GM12878 (cell line): Measurements from ENCODE around the gene TRPC1. TPM values are rescaled to one million over a fixed set of nuclear protein-coding genes. Genes with fewer than 3 reads are reported as not detected.

Source experiments
- ATAC-seq: fragments of 200-7000 bp; cut with Tn5 transposase; 3 replicates; pipeline ENCODE4 v1.9.1; 2020; ENCODE audit warnings: mild to moderate bottlenecking, moderate library complexity
- BruUV-seq: library from RNA; stranded (reverse); fragments of 400-500 nt; replicated peaks from 2 replicates; lab custom pipeline; 2021; lab: Mats Ljungman, UMichigan
- CTCF ChIA-PET: fragments of 300-600 bp; sonication (Branson Sonifier 250); formaldehyde crosslinking; extraction: SDS; loops from one replicate; lab custom pipeline; 2021; ENCODE audit warnings: inconsistent platforms; lab: Yijun Ruan, JAX
- POLR2A ChIA-PET: fragments of 350-600 bp; formaldehyde crosslinking; extraction: SDS; loops from one replicate; lab custom pipeline; 2021; ENCODE audit warnings: inconsistent platforms; lab: Charles Lee
- RAD21 ChIA-PET: fragments of 300-600 bp; sonication (Branson Sonifier 250); formaldehyde crosslinking; loops from one replicate; lab custom pipeline; 2023; ENCODE audit warnings: antibody characterized with exemption; ENCODE audit not compliant: unreplicated experiment; lab: Charles Lee
- SMC1A ChIA-PET: fragments of 300-600 bp; sonication (Branson Sonifier 250); formaldehyde crosslinking; loops from one replicate; lab custom pipeline; 2023; ENCODE audit not compliant: unreplicated experiment, uncharacterized antibody; lab: Charles Lee
- DNase-seq: peaks from one replicate; pipeline ENCODE4 v3.0.0-alpha.2; 2011; ENCODE audit warnings: low read depth, low spot score
- FAIRE-seq: peaks from 3 replicates; lab custom pipeline; 2011; peaks lifted over from hg19 to GRCh38; lab: Jason Lieb, UNC
- H2AFZ ChIP-seq: 2 replicates; pipeline ENCODE4 v1.6.0; 2011; ENCODE audit warnings: low read depth, low read length, control low read depth; ENCODE audit not compliant: control insufficient read depth
- H3K27ac ChIP-seq: 2 replicates; pipeline ENCODE4 v1.5.1; 2011; ENCODE audit warnings: control low read depth; ENCODE audit not compliant: control insufficient read depth, insufficient read depth
- H3K27me3 ChIP-seq, 2 experiments: replicated peaks in 1 of 2; 2 replicates each; pipeline versions ENCODE4 v1.6.0 to v1.6.1; 2011; ENCODE audit warnings: low read length in 1 of 2; ENCODE audit not compliant: control insufficient read depth in 2 of 2, insufficient read depth in 2 of 2
- H3K36me3 ChIP-seq, 2 experiments: 2 replicates each; pipeline ENCODE4 v1.5.1; 2011; ENCODE audit warnings: low read length in 1 of 2; ENCODE audit not compliant: control insufficient read depth in 2 of 2, insufficient read depth in 2 of 2
- H3K4me1 ChIP-seq: 2 replicates; pipeline ENCODE4 v1.6.1; 2011; ENCODE audit warnings: mild to moderate bottlenecking, low read length, moderate library complexity, mixed read lengths; ENCODE audit not compliant: control insufficient read depth, insufficient read depth
- H3K4me2 ChIP-seq: 2 replicates; pipeline ENCODE4 v1.6.0; 2011; ENCODE audit warnings: control low read depth; ENCODE audit not compliant: control insufficient read depth, insufficient read depth
- H3K4me3 ChIP-seq: fragments of 200-600 bp; sonication (generic); 2 replicates; pipeline ENCODE4 v1.5.1; 2016
- H3K79me2 ChIP-seq: 2 replicates; pipeline ENCODE4 v1.6.0; 2011; ENCODE audit warnings: low read length; ENCODE audit not compliant: control insufficient read depth, insufficient read depth
- H3K9ac ChIP-seq: 2 replicates; pipeline ENCODE4 v1.8.0; 2011; ENCODE audit warnings: low read length, control low read depth, mixed read lengths; ENCODE audit not compliant: control insufficient read depth, insufficient read depth
- H3K9me3 ChIP-seq: replicated peaks from 3 replicates; pipeline ENCODE4 v1.5.1; 2011; ENCODE audit warnings: mild to moderate bottlenecking, low read length; ENCODE audit not compliant: control insufficient read depth, insufficient read depth
- H4K20me1 ChIP-seq: 2 replicates; pipeline ENCODE4 v1.6.0; 2011; ENCODE audit not compliant: control insufficient read depth, insufficient read depth
- BHLHE40 ChIP-seq, 2 experiments: fragments of 450-650 bp in 1 of 2; IDR thresholded peaks; 2 replicates each; pipeline ENCODE4 v1.6.1; 2011 to 2017; ENCODE audit warnings: low read depth in 2 of 2, borderline replicate concordance in 1 of 2, improper control_type of control experiment in 1 of 2, low read length in 1 of 2, mild to moderate bottlenecking in 1 of 2
- CHD1 ChIP-seq: IDR thresholded peaks from 2 replicates; pipeline ENCODE4 v1.6.1; 2012; ENCODE audit warnings: low read depth, low read length, improper control_type of control experiment
- MTA3 ChIP-seq: IDR thresholded peaks from 2 replicates; pipeline ENCODE4 v1.6.1; 2012; ENCODE audit warnings: low read length, inconsistent platforms, borderline replicate concordance
- NFYB ChIP-seq: IDR thresholded peaks from 2 replicates; pipeline ENCODE4 v1.6.1; 2011; ENCODE audit warnings: low read depth, mild to moderate bottlenecking, low read length, improper control_type of control experiment, moderate library complexity; ENCODE audit not compliant: insufficient read depth
- NR2F1 ChIP-seq: fragments of 450-650 bp; conservative IDR thresholded peaks from 2 replicates; pipeline ENCODE4 v1.6.1; 2017; ENCODE audit warnings: mild to moderate bottlenecking
- RBBP5 ChIP-seq: fragments of 200-600 bp; sonication (generic); conservative IDR thresholded peaks from 2 replicates; pipeline ENCODE4 v1.6.1; 2016
- RFX5 ChIP-seq: IDR thresholded peaks from 2 replicates; pipeline ENCODE4 v1.6.1; 2011; ENCODE audit warnings: low read depth, low read length, improper control_type of control experiment
- SKIL ChIP-seq: fragments of 450-650 bp; IDR thresholded peaks from 2 replicates; pipeline ENCODE4 v1.6.1; 2017; ENCODE audit warnings: mild to moderate bottlenecking, low read depth, inconsistent platforms; ENCODE audit not compliant: poor library complexity, severe bottlenecking
- SRF ChIP-seq, 2 experiments: IDR thresholded peaks; 2 replicates each; pipeline ENCODE4 v1.6.1; 2011; ENCODE audit warnings: low read depth in 2 of 2, low read length in 2 of 2, mild to moderate bottlenecking in 1 of 2, moderate library complexity in 1 of 2
- TCF12 ChIP-seq: IDR thresholded peaks from 2 replicates; pipeline ENCODE4 v1.6.1; 2011; ENCODE audit warnings: low read depth, mild to moderate bottlenecking, low read length
- ZSCAN29 ChIP-seq: fragments of 450-650 bp; IDR thresholded peaks from 2 replicates; pipeline ENCODE4 v1.6.1; 2017; ENCODE audit warnings: mild to moderate bottlenecking, moderate library complexity
- WGBS: methylation state at CpG from one replicate; pipeline ENCODE4 v1.1.6; 2016; ENCODE audit warnings: low lambda C conversion rate; ENCODE audit not compliant: insufficient replicate concordance, insufficient coverage; ENCODE audit errors: missing lambda C conversion rate; 5-methylcytosine and 5-hydroxymethylcytosine counted together
- in situ Hi-C: fragments of 300-500 bp; cut with MboI; formaldehyde crosslinking; loops from 9 replicates; pipeline ENCODE4 v1.14.3; 2018; ENCODE audit warnings: mixed read lengths
- intact Hi-C: fragments of 100-400 bp; cut with micrococcal nuclease; formaldehyde crosslinking; loops from one replicate; pipeline ENCODE4 v1.14.2; 2022; ENCODE audit not compliant: unreplicated experiment
- polyA plus RNA-seq, 11 experiments: library from polyadenylated mRNA; depleted of rRNA in 4 of 11; unstranded in 6 of 11; stranded (reverse) in 5 of 11; fragments of >200 nt; fragmentation: Nextera tagmentation in 4 of 11; fragmentation: Illumina TruSeq in 1 of 11; extraction: Ambion mirVana in 4 of 11; extraction: Trizol in 1 of 11; gene quantifications; 1 replicate in 1 of 11; 2 replicates in 10 of 11; pipeline versions ENCODE4 v1.2.1 to v1.2.3, GENCODE V29; 2011 to 2016; ENCODE audit warnings: inconsistent platforms in 2 of 11, missing spikeins in 2 of 11, low read depth in 1 of 11
- total RNA-seq, 4 experiments: library from RNA; depleted of rRNA in 3 of 4; stranded (reverse); fragments of >200 nt in 3 of 4; fragmentation: Illumina TruSeq in 1 of 4; extraction: Trizol in 1 of 4; gene quantifications; 2 replicates each; pipeline versions ENCODE4 v1.2.1 to v1.2.3, GENCODE V29; 2013 to 2021
- TF ChIP-seq, protein P1 (sequence below): fragments of 150-350 bp; IDR thresholded peaks from 2 replicates; pipeline ENCODE4 v1.6.1; 2014; ENCODE audit warnings: mild to moderate bottlenecking, low read depth, low read length

The TRPC1 gene
- total and polyA plus RNA-seq, 10 of the 15 experiments (the other 5 are each of a cell fraction or from before 2014, with no cell fraction given): 0.05 to 2.9 (median 0.17) TPM

- intact Hi-C loops: no loop called here
- no peak for FAIRE-seq
- ChIA-PET SMC1A (interaction anchor here (2.9 kb wide), 1 partner anchor 20 kb away, joined by 9 read pairs; no protein-coding TSS in a partner anchor), POLR2A (no interaction called here), RAD21 (no interaction called here), CTCF (interaction anchor here (1.0 to 2.3 kb wide), 2 partner anchors 16 to 20 kb away, joined by 4 to 11 read pairs; no protein-coding TSS in a partner anchor)
- H3K27me3 ChIP-seq: no peaks in the 10 kb centered on the region
- H4K20me1 ChIP-seq: no peaks in the 10 kb centered on the region; the same call in 1 of the 2 replicates
- no peaks in the 10 kb centered on the region for H3K9me3 ChIP-seq
- no TSS peak for BruUV-seq
- no peak overlapping the region for H3K4me3 ChIP-seq
- no peak overlapping the region for H3K9ac ChIP-seq
- TF ChIP-seq NR2F1: no peak
- TF ChIP-seq NFYB: no peak
- no peak for TF ChIP-seq ZSCAN29
- TF ChIP-seq SKIL: no peak
- H2AFZ ChIP-seq: no peak overlapping the region
- ATAC-seq: no peak
- H3K27ac ChIP-seq: no peak overlapping the region
- in situ Hi-C loops: no loop called here
- H3K79me2 ChIP-seq: no peaks in the 10 kb centered on the region
- H3K36me3 ChIP-seq: no peaks in the 10 kb centered on the region
- DNase-seq: no peak
- no peaks in the 10 kb centered on the region for H3K4me1 ChIP-seq
- no peak overlapping the region for H3K4me2 ChIP-seq
- WGBS: 83% methylated on average over 3 of the region's 3 CpGs
Measured at GRCh38 chr3:142809259-142809658, 85.4 kb downstream of the TRPC1 start.

- ChIA-PET CTCF (no interaction called here), SMC1A (no interaction called here), POLR2A (no interaction called here), RAD21 (no interaction called here)
- Histone ChIP-seq H3K9me3 (no peaks in the 10 kb centered on the region), H3K36me3 (no peaks in the 10 kb centered on the region), H3K79me2 (no peaks in the 10 kb centered on the region), H2AFZ (no peak overlapping the region), H3K4me2 (no peak overlapping the region), H3K4me1 (no peaks in the 10 kb centered on the region), H3K27ac (no peak overlapping the region), H3K9ac (no peak overlapping the region), H3K4me3 (no peak overlapping the region), H4K20me1 (no peaks in the 10 kb centered on the region; the same call in 1 of the 2 replicates), H3K27me3 (no peaks in the 10 kb centered on the region; a peak in 1 of 4 replicates)
- FAIRE-seq (no peak), DNase-seq (no peak), ATAC-seq (no peak)
- BruUV-seq: no TSS peak
- in situ Hi-C loops (no loop called here), intact Hi-C loops (no loop called here)
- WGBS: 37% methylated on average over 6 of the region's 6 CpGs
- TF ChIP-seq ZSCAN29 (no peak), RBBP5 (no peak), BHLHE40 (IDR thresholded peaks at IDR 0.05; ENCODE audit: borderline replicate concordance in 1 of 2, low read depth in 2 of 2, low read length in 1 of 2) (no peak), RFX5 (no peak), SRF (IDR thresholded peaks at IDR 0.05; ENCODE audit: low read depth in 2 of 2, low read length in 2 of 2) (no peak), TCF12 (no peak), MTA3 (no peak), CHD1 (no peak)
- TF ChIP-seq, protein P1, sequence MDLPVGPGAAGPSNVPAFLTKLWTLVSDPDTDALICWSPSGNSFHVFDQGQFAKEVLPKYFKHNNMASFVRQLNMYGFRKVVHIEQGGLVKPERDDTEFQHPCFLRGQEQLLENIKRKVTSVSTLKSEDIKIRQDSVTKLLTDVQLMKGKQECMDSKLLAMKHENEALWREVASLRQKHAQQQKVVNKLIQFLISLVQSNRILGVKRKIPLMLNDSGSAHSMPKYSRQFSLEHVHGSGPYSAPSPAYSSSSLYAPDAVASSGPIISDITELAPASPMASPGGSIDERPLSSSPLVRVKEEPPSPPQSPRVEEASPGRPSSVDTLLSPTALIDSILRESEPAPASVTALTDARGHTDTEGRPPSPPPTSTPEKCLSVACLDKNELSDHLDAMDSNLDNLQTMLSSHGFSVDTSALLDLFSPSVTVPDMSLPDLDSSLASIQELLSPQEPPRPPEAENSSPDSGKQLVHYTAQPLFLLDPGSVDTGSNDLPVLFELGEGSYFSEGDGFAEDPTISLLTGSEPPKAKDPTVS: no peak
Measured at GRCh38 chr3:142815803-142816202, 92.0 kb downstream of the TRPC1 start.
